CD8-positive, alpha-beta memory T cell (primary cell): ENCODE data around the gene CARD18. TPM values are rescaled to one million over a fixed set of nuclear protein-coding genes. Genes with fewer than 3 reads are reported as not detected.
A peak's percentile ranks its signal among the peaks of the same experiment; 100 is the strongest.

Experiments
- CTCF ChIA-PET: fragments of 350-600 bp; sonication (Branson Sonifier 250); formaldehyde crosslinking; loops from one replicate; lab custom pipeline; 2021; ENCODE audit warnings: antibody characterized with exemption; lab: Charles Lee
- POLR2A ChIA-PET: fragments of 350-600 bp; sonication (Branson Sonifier 250); formaldehyde crosslinking; loops from one replicate; lab custom pipeline; 2021; ENCODE audit warnings: antibody characterized with exemption; lab: Charles Lee
- DNase-seq, 5 donors: peaks; one replicate each; pipeline versions ENCODE4 v3.0.0 to v3.0.0-alpha.2; 2020 to 2022; ENCODE audit warnings: mixed read lengths in 1 of 5
- H3K27ac ChIP-seq: one replicate; pipeline ENCODE4 v1.7.0; 2013; ENCODE audit warnings: low read depth, mild to moderate bottlenecking, low read length, moderate library complexity
- H3K27me3 ChIP-seq: 2 replicates; pipeline ENCODE4 v1.7.0; 2013; ENCODE audit warnings: low read length, mild to moderate bottlenecking; ENCODE audit not compliant: insufficient read depth, poor library complexity, severe bottlenecking
- H3K36me3 ChIP-seq: 2 replicates; pipeline ENCODE4 v1.7.0; 2013; ENCODE audit warnings: mild to moderate bottlenecking, low read length, moderate library complexity; ENCODE audit not compliant: insufficient read depth
- H3K4me1 ChIP-seq: 2 replicates; pipeline ENCODE4 v1.7.0; 2013; ENCODE audit warnings: mild to moderate bottlenecking, low read length, moderate library complexity; ENCODE audit not compliant: insufficient read depth
- H3K4me3 ChIP-seq: 2 replicates; pipeline ENCODE4 v1.7.0; 2013; ENCODE audit warnings: mild to moderate bottlenecking, low read length
- H3K9me3 ChIP-seq: 2 replicates; pipeline ENCODE4 v1.7.0; 2013; ENCODE audit warnings: mild to moderate bottlenecking, low read length
- H3K27ac Mint-ChIP-seq, 8 donors: one replicate each; pipeline ENCODE4 v1.8.0; 2020 to 2021; ENCODE audit warnings: mixed read lengths in 8 of 8, mild to moderate bottlenecking in 6 of 8, inconsistent platforms in 3 of 8, moderate library complexity in 3 of 8
- H3K27me3 Mint-ChIP-seq, 2 donors: one replicate each; pipeline ENCODE4 v1.8.0; 2020 to 2021; ENCODE audit warnings: mixed read lengths in 2 of 2, mild to moderate bottlenecking in 1 of 2, moderate library complexity in 1 of 2
- H3K36me3 Mint-ChIP-seq, 3 donors: one replicate each; pipeline ENCODE4 v1.8.0; 2020 to 2021; ENCODE audit warnings: mixed read lengths in 3 of 3, inconsistent platforms in 1 of 3, mild to moderate bottlenecking in 1 of 3
- H3K4me1 Mint-ChIP-seq, 3 donors: one replicate each; pipeline ENCODE4 v1.8.0; 2020 to 2021; ENCODE audit warnings: mixed read lengths in 3 of 3, inconsistent platforms in 1 of 3, mild to moderate bottlenecking in 1 of 3
- H3K4me3 Mint-ChIP-seq, 7 donors: one replicate each; pipeline ENCODE4 v1.8.0; 2020 to 2021; ENCODE audit warnings: mixed read lengths in 7 of 7, mild to moderate bottlenecking in 6 of 7, moderate library complexity in 4 of 7, inconsistent platforms in 2 of 7
- H3K9me3 Mint-ChIP-seq, 5 donors: one replicate each; pipeline ENCODE4 v1.8.0; 2020 to 2022; ENCODE audit warnings: mixed read lengths in 5 of 5, mild to moderate bottlenecking in 3 of 5, moderate library complexity in 2 of 5, inconsistent platforms in 1 of 5
- polyA plus RNA-seq: library from polyadenylated mRNA; unstranded; fragments of 300-500 nt; fragmentation: Illumina TruSeq; gene quantifications from one replicate; pipeline ENCODE4 v1.2.3, GENCODE V29; 2021
- total RNA-seq, 2 experiments: library from RNA; stranded (reverse); gene quantifications; one replicate each; pipeline ENCODE4 v1.2.3, GENCODE V29; 2021

The CARD18 gene
- total and polyA plus RNA-seq, 3 experiments from 2014 or later: not detected

DNA sequence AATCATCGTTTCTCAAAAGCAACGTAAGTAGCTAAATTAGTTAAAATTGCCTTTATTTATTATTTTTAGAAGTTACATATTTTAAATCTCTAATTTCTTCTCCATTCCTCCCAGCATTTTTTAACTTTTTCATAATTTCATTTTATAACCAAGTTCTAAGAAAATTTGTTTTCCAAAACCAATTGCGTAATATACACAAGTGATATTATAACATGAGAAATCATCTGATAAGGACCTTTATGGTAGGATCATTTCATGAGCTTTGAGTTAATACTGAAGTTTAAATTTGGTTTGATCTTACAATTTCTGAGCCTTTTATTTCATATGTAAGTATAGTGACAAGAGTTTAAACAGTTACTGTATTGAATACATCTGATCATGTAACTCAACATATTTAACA is 27.7 kb upstream of the CARD18 start:
- H3K27me3 Mint-ChIP-seq: peaks cover 0 to 2% of the 10 kb centered on the region in 2 donors
- Histone ChIP-seq H3K27me3 (no peaks in the 10 kb centered on the region), H3K27ac (no peak overlapping the region), H3K4me3 (no peak overlapping the region), H3K36me3 (no peaks in the 10 kb centered on the region), H3K4me1 (no peaks in the 10 kb centered on the region), H3K9me3 (no peaks in the 10 kb centered on the region)
- no peak overlapping the region for H3K4me3 Mint-ChIP-seq
- no peaks in the 10 kb centered on the region for H3K4me1 Mint-ChIP-seq
- CTCF ChIA-PET: no interaction called here
- POLR2A ChIA-PET: no interaction called here
- no peak for DNase-seq
- H3K27ac Mint-ChIP-seq: no peak overlapping the region
- H3K9me3 Mint-ChIP-seq: peaks cover 0 to 7% (median 4%) of the 10 kb centered on the region in 5 donors
- H3K36me3 Mint-ChIP-seq: no peaks in the 10 kb centered on the region

DNA sequence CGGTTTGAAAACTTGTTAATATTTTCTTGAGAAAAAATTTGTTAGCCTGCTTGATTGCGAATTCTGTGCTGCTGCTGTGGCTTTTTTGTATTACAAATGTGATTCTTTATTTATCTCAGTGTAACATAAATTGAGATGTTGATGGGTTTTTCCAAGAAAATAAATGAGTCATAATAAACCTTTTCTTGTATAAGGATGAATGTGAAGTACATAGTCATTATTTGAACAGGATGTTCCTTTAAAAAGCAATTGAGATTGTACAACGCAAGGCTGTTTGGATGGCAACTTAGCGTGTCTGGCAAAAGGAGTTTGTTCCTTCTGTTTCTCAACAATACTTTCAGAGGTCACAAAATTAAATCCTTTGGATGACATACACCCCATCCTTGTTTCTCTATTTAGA is 24.6 kb upstream of the CARD18 start:
- Histone ChIP-seq H3K4me1 (no peaks in the 10 kb centered on the region), H3K27me3 (no peaks in the 10 kb centered on the region), H3K27ac (no peak overlapping the region), H3K9me3 (no peaks in the 10 kb centered on the region), H3K36me3 (no peaks in the 10 kb centered on the region), H3K4me3 (no peak overlapping the region)
- no peak overlapping the region for H3K27ac Mint-ChIP-seq
- no peaks in the 10 kb centered on the region for H3K36me3 Mint-ChIP-seq
- no peak for DNase-seq
- POLR2A ChIA-PET: no interaction called here
- H3K9me3 Mint-ChIP-seq: no peaks in the 10 kb centered on the region
- H3K4me3 Mint-ChIP-seq: no peak overlapping the region
- H3K4me1 Mint-ChIP-seq: no peaks in the 10 kb centered on the region
- CTCF ChIA-PET: no interaction called here
- no peaks in the 10 kb centered on the region for H3K27me3 Mint-ChIP-seq

- H3K4me3 ChIP-seq: no peak overlapping the region
- Mint-ChIP-seq H3K36me3 (no peaks in the 10 kb centered on the region), H3K27ac (no peak overlapping the region), H3K4me1 (no peaks in the 10 kb centered on the region), H3K9me3 (no peaks in the 10 kb centered on the region), H3K4me3 (no peak overlapping the region), H3K27me3 (no peaks in the 10 kb centered on the region)
- ChIA-PET CTCF (no interaction called here), POLR2A (no interaction called here)
- no peaks in the 10 kb centered on the region for H3K4me1 ChIP-seq
- no peak overlapping the region for H3K27ac ChIP-seq
- no peak for DNase-seq
- no peaks in the 10 kb centered on the region for H3K27me3 ChIP-seq
- H3K36me3 ChIP-seq: no peaks in the 10 kb centered on the region
- no peaks in the 10 kb centered on the region for H3K9me3 ChIP-seq
These were observed 22.9 kb upstream of the CARD18 start for GRCh38 chr11:105162506-105162905.

- Histone ChIP-seq H3K9me3 (no peaks in the 10 kb centered on the region), H3K27me3 (no peaks in the 10 kb centered on the region), H3K27ac (no peak overlapping the region), H3K4me1 (no peaks in the 10 kb centered on the region), H3K4me3 (no peak overlapping the region), H3K36me3 (no peaks in the 10 kb centered on the region)
- ChIA-PET CTCF (no interaction called here), POLR2A (no interaction called here)
- Mint-ChIP-seq H3K36me3 (no peaks in the 10 kb centered on the region), H3K27me3 (peaks cover 0 to 3% of the 10 kb centered on the region in 2 donors), H3K4me1 (peaks cover 0 to 2% (median 0%) of the 10 kb centered on the region in 3 donors), H3K4me3 (no peak overlapping the region), H3K9me3 (no peaks in the 10 kb centered on the region), H3K27ac (no peak overlapping the region)
- DNase-seq: no peak
These were observed 18.9 kb upstream of the CARD18 start for GRCh38 chr11:105158436-105158835.

GRCh38 chr11:105156720-105157119 is 17.2 kb upstream of the CARD18 start:
- Histone ChIP-seq H3K9me3 (no peaks in the 10 kb centered on the region), H3K4me3 (no peak overlapping the region), H3K4me1 (no peaks in the 10 kb centered on the region), H3K27me3 (no peaks in the 10 kb centered on the region), H3K36me3 (no peaks in the 10 kb centered on the region), H3K27ac (no peak overlapping the region)
- ChIA-PET CTCF (no interaction called here), POLR2A (no interaction called here)
- H3K27me3 Mint-ChIP-seq: peaks cover 0 to 3% of the 10 kb centered on the region in 2 donors
- H3K9me3 Mint-ChIP-seq: no peaks in the 10 kb centered on the region
- no peaks in the 10 kb centered on the region for H3K36me3 Mint-ChIP-seq
- no peak overlapping the region for H3K4me3 Mint-ChIP-seq
- H3K4me1 Mint-ChIP-seq: peaks cover 0 to 2% (median 0%) of the 10 kb centered on the region in 3 donors
- peak overlapping the region in 1 of 8 donors; percentile 34 for H3K27ac Mint-ChIP-seq
- no peak for DNase-seq

GRCh38 chr11:105156231-105156630 is 16.7 kb upstream of the CARD18 start:
- Mint-ChIP-seq H3K9me3 (no peaks in the 10 kb centered on the region), H3K27ac (no peak overlapping the region), H3K27me3 (peaks cover 0 to 3% of the 10 kb centered on the region in 2 donors), H3K36me3 (no peaks in the 10 kb centered on the region), H3K4me1 (peaks cover 0 to 2% (median 0%) of the 10 kb centered on the region in 3 donors), H3K4me3 (no peak overlapping the region)
- Histone ChIP-seq H3K27ac (no peak overlapping the region), H3K27me3 (no peaks in the 10 kb centered on the region), H3K4me3 (no peak overlapping the region), H3K36me3 (no peaks in the 10 kb centered on the region), H3K9me3 (no peaks in the 10 kb centered on the region), H3K4me1 (no peaks in the 10 kb centered on the region)
- DNase-seq: no peak
- ChIA-PET POLR2A (no interaction called here), CTCF (no interaction called here)

DNA sequence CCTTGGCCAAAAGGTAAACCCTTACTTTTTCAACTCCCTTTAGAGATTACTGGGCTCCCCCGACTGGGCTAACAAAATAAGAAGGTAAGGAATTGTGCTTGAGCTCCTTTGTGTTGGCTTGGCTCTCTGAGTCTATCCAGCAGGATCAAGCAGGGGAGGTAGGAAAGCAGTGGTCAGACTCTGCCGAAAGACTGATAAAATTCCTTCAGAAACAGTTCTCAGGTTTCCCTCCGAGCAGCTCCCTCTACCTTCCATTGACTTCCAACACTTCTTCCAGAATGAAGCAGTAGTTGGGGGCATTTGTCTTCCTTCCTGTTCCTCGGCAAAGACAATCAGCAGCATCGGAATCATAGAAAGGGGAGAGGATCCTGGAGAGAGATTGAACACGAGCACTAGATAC is 16.1 kb upstream of the CARD18 start:
- Mint-ChIP-seq H3K27me3 (peaks cover 0 to 3% of the 10 kb centered on the region in 2 donors), H3K4me3 (no peak overlapping the region), H3K9me3 (no peaks in the 10 kb centered on the region), H3K36me3 (no peaks in the 10 kb centered on the region), H3K4me1 (peaks cover 0 to 2% (median 0%) of the 10 kb centered on the region in 3 donors), H3K27ac (no peak overlapping the region)
- no peaks in the 10 kb centered on the region for H3K36me3 ChIP-seq
- H3K4me1 ChIP-seq: no peaks in the 10 kb centered on the region
- ChIA-PET POLR2A (no interaction called here), CTCF (no interaction called here)
- H3K27me3 ChIP-seq: no peaks in the 10 kb centered on the region
- H3K27ac ChIP-seq: no peak overlapping the region
- DNase-seq: no peak
- H3K9me3 ChIP-seq: no peaks in the 10 kb centered on the region
- H3K4me3 ChIP-seq: no peak overlapping the region

DNA sequence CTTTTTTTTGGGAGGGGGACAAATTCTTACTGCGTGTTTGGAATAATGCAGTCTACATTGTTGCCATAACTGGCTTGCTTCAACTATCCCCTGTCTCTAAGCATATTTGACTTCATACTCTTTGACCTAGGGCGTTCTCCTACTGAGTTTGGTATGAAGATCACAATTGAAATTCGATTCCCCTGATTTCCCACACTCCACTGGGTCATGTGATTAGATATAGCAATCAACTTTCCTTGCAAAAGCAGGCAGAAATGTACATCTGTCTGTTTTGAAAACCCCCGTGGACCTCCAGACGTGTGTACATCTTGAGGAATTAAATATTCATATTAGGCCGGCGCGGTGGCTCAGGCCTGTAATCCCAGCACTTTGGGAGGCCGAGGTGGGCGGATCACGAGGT is 13.8 kb upstream of the CARD18 start:
- Histone ChIP-seq H3K27me3 (no peaks in the 10 kb centered on the region), H3K27ac (no peak overlapping the region), H3K4me3 (no peak overlapping the region), H3K4me1 (no peaks in the 10 kb centered on the region), H3K9me3 (no peaks in the 10 kb centered on the region), H3K36me3 (no peaks in the 10 kb centered on the region)
- ChIA-PET POLR2A (no interaction called here), CTCF (interaction anchor here (0.6 kb wide), 1 partner anchor 14 kb away, joined by 3 read pairs; no protein-coding TSS in a partner anchor)
- Mint-ChIP-seq H3K36me3 (no peaks in the 10 kb centered on the region), H3K4me1 (peaks cover 0 to 2% (median 0%) of the 10 kb centered on the region in 3 donors), H3K27me3 (peaks cover 0 to 3% of the 10 kb centered on the region in 2 donors), H3K4me3 (no peak overlapping the region), H3K27ac (no peak overlapping the region), H3K9me3 (no peaks in the 10 kb centered on the region)
- DNase-seq: no peak

GRCh38 chr11:105152560-105152959 is 13.0 kb upstream of the CARD18 start:
- Mint-ChIP-seq H3K4me3 (no peak overlapping the region), H3K4me1 (peaks cover 0 to 2% (median 0%) of the 10 kb centered on the region in 3 donors), H3K36me3 (no peaks in the 10 kb centered on the region), H3K27me3 (peaks cover 0 to 3% of the 10 kb centered on the region in 2 donors), H3K9me3 (no peaks in the 10 kb centered on the region), H3K27ac (peak overlapping the region in 1 of 8 donors; percentile 7)
- Histone ChIP-seq H3K4me1 (no peaks in the 10 kb centered on the region), H3K27me3 (no peaks in the 10 kb centered on the region), H3K4me3 (no peak overlapping the region), H3K9me3 (no peaks in the 10 kb centered on the region), H3K36me3 (no peaks in the 10 kb centered on the region), H3K27ac (no peak overlapping the region)
- POLR2A ChIA-PET: no interaction called here
- CTCF ChIA-PET: no interaction called here
- no peak for DNase-seq
